GM19240 (cell line): ENCODE data around the gene FER.
"Not testable (repeated sequence)": the region's sequence is repeated elsewhere in the genome, so short reads cannot be mapped to it uniquely, and the experiment has no call there.

Experiments
- DNase-seq: peaks from one replicate; pipeline ENCODE4 v3.0.0; 2011; ENCODE audit warnings: low spot score; ENCODE audit not compliant: insufficient read length

FER gene

DNA sequence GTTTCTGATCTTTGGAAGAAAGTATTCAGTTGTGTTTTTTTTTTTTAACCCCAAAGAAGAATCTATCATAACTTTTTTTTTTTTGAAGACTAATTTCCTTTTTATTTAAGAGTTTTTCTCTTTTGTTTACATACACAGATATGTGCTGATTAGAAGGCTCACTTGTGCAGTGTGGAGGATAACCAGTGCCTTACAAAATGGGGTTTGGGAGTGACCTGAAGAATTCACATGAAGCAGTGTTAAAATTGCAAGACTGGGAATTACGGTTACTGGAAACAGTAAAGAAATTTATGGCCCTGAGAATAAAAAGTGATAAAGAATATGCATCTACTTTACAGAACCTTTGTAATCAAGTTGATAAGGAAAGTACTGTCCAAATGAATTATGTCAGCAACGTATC lies 50.3 kb downstream of the FER start:
- no peak for DNase-seq

DNA sequence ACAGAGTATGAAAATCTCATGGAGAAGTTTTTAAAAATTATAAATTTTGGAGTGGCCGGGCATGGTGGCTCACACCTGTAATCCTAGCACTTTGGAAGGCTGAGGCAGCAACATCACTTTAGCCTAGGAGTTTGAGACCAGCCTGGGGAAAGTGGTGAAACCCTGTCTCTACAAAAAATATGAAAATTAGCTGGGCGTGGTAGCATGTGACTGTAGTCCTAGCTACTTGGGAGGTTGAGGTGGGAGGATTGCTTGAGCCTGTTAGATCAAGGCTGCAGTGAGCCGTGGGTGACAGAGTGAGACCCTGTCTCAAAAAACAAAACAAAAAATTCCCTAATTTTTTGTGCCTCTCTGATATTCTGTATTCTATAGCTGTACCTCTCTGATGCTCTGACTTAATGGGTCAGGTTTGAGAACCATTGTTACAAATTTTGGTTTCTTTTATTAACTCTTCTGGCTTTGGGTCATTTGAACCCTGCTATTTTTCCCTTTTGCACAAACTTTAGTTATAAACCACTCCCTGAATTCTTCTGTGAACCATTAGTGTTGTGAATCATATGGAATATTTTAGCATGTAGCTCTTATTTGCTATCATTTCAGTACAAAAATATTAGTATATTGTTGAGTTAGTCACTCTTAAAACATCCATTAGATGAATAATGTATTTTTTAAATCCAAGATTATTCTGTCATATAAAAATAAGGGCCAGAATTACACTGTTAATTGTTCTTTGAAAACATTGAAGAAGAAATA lies 51.0 kb downstream of the FER start:
- DNase-seq, result no peak

DNA sequence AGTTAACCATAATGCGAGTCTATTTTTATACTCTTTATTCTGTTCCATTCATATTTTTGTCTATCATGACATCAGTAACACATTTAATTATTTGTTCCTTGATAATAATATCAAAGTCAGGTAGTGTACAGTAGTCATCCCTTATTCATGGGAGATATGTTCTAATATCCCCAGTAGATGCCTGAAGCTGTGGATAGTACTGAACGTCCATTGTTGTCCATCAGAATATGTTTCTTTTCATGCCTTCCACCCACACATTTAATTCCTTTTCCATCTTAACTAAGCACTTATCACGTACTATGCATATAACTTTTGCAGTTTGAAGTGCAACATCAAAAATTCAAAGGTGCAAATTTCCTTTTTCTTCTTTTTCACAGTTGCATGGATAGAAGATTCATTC lies 53.6 kb downstream of the FER start:
- no peak for DNase-seq

- no peak for DNase-seq
Observed at GRCh38 chr5:108801776-108802175, 54.1 kb downstream of the FER start.

GRCh38 chr5:108810717-108811116 lies 63.0 kb downstream of the FER start:
- no peak for DNase-seq

DNA sequence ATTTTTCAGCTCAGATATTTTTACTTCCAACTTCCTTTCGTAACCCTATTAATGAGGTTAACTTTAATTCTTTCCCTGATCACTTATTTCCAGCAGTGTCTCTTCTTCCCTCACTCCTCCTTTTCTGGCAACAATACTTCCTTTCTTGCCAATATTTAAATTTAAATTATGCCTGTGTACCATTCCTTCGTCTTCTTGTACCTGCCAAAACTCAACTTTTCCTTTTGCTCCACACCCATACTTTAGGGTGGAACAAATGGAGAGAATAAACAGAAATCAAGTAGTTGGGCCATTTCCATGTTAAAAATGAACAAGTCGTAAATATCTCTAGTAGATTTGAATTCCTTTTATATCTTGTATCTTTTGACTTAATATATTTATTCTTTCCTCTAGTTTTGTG lies 66.0 kb downstream of the FER start:
- no peak for DNase-seq

- no peak for DNase-seq
Observed at GRCh38 chr5:108814551-108814950, 66.9 kb downstream of the FER start.

DNA sequence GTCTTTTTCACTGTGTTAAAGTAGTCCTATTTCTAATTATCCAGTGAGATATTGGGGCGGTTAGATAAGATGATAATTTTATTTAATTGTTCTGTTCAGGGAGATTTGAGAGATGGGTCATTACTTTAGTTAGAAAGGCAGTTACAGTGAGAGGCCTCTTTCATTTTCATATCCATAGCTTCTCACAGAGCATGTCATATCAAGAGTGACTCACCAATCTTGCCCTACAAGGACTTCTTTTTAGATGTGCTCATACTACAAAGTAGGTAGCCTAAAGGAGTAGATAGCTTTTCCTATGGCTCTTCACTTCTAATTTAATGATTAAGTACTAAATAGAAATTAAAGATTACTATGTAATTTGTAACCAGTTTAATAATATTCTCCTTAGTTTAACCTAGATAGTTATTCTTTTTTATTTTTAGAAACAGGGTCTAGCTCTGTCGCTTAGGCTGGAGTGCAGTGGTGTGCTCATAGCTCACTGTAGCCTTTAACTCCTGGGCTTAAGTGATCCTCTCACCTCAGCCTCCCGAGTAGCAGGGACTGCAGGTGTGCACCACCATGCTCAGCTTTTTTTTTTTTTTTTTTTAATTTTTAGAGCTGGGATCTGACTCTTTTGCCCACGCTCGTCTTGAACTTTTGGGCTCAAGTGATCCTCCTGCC lies 71.0 kb downstream of the FER start:
- DNase-seq, result peak; percentile 17

- no peak for DNase-seq
Observed at GRCh38 chr5:108820983-108821382, 73.3 kb downstream of the FER start.

- no peak for DNase-seq
Observed at GRCh38 chr5:108822211-108822947, 74.7 kb downstream of the FER start.

DNA sequence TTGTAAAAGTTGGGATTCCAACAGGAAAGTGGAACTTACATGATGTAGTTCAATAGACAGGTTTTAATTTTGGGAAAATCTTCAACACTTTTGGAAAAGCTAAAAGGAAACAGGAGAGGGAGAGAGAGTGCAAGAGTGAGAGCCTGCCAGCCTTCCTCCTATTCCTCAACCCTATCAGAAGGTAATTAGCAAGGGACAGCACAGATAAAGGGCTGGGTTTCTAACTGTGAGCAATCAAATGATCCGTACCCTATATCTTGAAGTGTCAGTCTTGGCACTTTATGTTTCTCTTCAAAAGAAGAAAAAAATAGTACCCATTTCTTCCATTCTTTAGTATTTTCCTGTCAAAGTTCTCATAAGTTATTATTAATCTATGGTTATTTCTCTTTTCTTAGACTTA lies 79.4 kb downstream of the FER start:
- no peak for DNase-seq

DNA sequence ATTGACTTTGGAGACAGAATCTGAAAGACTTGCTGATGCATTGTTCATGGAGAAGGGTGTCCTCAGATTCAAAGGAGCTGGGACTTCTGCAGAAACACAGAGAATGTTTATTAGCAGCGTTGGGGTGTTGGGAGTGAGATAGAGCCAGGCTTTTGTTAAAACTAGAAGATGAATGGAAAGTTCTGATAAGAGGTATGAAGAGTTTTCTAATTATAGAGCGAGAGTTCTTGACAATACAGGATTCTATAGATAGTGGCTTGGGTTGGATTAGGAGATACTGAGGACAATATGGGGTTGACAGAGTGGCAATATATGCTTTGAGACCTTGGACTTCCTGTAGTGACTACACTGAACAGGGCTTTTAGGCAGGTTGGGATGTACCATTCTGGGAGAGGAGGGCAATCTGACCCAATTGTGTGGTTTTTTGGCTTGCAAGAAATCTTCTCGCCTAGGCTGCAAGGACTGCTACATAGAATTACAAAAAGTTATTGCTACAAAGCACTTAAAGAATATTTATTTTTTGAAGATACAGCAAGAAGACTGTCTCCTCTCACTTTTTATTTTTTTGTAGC lies 83.1 kb downstream of the FER start:
- DNase-seq, result no peak

DNA sequence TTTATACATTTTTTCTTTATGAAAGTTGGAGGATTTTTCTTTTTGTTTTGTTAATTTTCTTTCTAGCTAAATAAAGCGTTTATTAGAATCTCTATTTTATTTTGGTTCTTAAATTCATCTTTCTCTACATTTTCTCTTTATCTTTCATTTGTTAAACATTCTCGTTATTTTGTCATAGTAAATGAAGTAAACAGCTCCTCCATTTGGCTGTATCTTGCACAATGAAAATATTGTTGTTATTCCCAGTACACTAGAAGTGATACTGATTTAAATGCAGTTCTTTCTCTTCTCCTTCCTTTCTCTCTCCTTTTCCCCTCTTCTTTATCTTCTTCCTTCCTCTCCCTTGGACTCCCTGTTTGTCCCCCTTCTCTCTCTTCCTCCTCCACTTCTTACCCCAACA lies 88.8 kb downstream of the FER start:
- no peak for DNase-seq

DNA sequence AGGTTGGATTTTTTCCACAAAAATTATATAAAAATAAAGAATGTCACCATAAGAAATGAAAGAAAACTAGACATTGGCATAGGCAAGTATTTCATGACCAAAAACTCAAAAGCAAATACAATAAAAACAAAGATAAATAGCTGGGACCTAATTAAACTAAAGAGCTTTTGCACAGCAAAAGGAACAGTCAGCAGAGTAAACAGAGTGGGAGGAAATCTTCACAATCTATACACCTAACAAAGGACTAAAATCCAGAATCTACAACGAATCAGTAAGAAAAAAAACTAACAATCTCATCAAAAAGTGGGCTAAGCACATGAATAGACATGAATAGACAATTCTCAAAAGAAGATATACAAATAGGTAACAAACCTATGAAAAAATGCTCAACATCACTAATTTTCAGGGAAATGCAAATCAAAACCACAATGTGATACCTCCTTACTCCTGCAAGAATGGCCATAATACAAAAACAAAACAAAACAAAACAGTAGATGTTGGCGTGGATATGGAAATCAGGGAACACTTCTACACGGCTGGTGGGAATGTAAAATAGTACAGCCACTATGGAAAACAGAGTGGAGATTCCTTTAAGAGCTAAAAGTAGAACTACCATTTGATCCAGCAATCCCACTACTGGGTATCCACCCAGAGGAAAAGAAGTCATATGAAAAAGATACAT lies 94.7 kb downstream of the FER start:
- not testable (repeated sequence) for DNase-seq

DNA sequence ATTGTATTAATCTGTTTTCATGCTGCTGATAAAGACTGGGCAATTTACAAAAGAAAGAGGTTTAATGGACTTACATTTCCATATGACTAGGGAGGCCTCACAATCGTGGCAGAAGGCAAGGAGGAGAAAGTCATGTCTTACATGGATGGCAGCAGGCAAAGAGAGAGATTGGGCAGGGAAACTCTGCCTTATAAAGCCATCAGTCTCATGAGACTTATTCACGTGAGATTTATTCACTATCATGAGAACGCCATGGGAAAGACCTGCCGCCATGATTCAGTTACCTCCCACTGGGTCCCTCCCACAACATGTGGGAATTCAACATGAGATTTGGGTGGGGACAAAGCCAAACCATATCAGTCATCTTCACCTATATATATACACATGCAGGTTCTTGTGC lies 103.4 kb downstream of the FER start:
- DNase-seq, result not testable (repeated sequence)

DNA sequence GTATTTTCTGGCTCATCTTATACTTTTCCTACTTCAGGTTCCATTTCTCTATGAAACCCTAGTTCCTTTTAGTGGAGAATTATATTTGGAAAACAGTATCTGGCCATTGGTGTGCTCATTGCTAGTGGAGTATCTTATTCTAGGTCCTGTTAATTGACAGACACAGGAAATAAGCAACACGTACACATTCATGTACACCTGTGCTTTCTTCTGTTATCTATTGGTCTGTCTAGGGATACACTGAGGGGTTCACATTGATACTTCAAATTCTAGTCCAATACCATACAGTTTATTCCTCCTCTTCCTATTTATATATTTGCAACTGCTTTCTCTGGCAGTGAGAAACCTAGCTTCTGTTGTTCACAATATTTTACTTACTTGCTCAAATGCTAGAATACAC lies 110.2 kb downstream of the FER start:
- no peak for DNase-seq

- peak; percentile 3 for DNase-seq
Observed at GRCh38 chr5:108858959-108859358, 111.3 kb downstream of the FER start.

DNA sequence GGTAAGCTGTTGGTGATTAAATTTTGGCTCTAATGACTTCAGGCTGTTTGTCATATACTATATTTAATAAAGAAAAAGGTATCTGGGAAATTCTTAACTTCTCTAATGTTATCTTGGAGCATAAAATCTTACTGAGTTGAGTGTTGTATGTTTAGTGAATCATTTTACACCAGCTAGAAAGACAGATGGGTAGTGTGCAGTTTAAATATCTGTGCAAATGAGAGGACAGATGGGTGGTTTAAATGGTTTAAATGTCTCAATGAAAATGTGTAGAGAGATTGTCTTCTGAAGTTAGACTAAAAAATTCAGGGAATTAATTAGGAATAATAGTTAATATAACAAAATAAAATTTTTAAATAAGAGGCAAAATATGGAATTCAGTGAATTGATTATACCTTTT lies 114.5 kb downstream of the FER start:
- DNase-seq, result no peak

GRCh38 chr5:108866097-108866496 lies 118.4 kb downstream of the FER start:
- DNase-seq, result not testable (repeated sequence)

DNA sequence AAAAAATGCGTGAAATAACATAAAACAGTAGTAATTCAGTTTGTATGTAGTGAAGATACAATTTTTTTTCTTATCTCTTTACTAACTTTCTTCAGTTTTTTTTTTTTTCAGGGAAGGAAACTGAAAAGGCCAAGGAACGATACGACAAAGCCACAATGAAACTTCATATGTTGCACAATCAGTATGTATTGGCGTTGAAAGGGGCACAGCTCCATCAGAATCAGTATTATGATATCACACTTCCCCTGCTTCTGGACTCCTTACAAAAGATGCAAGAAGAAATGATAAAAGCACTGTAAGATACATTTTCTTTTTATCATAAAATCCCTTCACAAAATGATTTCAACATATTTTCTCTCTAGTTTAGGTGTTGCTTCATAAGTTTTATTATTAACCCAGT lies 120.0 kb downstream of the FER start:
- DNase-seq, result no peak

DNA sequence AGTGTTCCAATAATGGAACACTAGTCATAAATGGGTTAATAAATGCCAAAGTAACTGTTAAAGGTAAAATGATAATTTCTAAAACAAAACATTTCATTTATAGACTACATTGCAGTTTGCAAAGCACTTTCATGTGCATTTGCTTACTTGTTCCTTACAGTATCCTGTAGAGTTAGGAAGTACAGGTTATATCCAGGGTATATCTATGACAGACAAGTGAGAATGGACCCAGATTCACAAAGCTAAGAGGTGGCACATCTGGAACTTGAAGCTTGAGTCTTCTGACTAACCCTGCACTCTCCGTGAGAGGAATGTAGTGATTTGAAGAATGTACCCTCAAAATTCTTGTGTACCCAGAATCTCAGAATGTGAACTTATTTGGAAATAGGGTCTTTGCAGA lies 121.4 kb downstream of the FER start:
- no peak for DNase-seq

DNA sequence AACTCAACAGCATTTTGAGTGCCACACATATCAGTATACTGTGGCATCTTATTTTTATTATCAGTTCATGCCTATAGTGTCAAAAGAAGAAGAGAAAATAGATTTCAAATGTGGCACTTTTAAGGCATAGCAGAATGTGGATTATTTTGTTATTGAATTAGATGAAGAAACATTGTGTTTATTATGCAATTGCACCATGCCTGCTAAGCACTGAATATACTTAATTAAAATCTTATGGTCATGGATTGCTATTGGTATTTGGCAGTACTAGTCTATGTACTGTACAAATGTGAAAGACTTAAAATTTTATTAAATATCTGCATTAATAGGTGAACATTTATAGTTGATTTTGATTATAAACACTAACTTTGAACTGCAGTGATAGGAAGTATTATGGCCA lies 128.8 kb downstream of the FER start:
- no peak for DNase-seq
